ENCODE data around the gene ADCY1. TPM values are rescaled to one million over a fixed set of nuclear protein-coding genes. Genes with fewer than 3 reads are reported as not detected.

The ADCY1 gene
- total RNA-seq, 2 donors from 2014 or later, result 15.3 to 18.5 TPM

GRCh38 chr7:45655539-45655938 lies 81.4 kb downstream of the ADCY1 start:
- H3K36me3 ChIP-seq (ENCODE audit: control insufficient read depth, insufficient read depth, low read length), result no peaks in the 10 kb centered on the region
- H3K9me3 ChIP-seq (ENCODE audit: control insufficient read depth, low read length), result no peaks in the 10 kb centered on the region
- Mint-ChIP-seq H3K36me3 (ENCODE audit: low read depth) (peaks cover 3% of the 10 kb centered on the region), H3K9me3 (no peaks in the 10 kb centered on the region), H3K27me3 (ENCODE audit: insufficient read depth) (no peaks in the 10 kb centered on the region), H3K4me3 (no peak overlapping the region), H3K4me1 (no peaks in the 10 kb centered on the region), H3K27ac (no peak overlapping the region)
- no peaks in the 10 kb centered on the region for H3K4me1 ChIP-seq (ENCODE audit: control insufficient read depth, insufficient read depth, low read length)
- DNase-seq, result no peak
- no peak overlapping the region for H3K4me3 ChIP-seq (ENCODE audit: low read length)
- 91 to 96% methylated on average over 7 to 10 of the region's 10 CpGs for WGBS, 2 experiments (ENCODE audit: insufficient coverage in 1 of 2, insufficient read length in 1 of 2)
- no peak overlapping the region for H3K9ac ChIP-seq (ENCODE audit: extremely low read depth, low read length, poor library complexity, severe bottlenecking)
- TF ChIP-seq CTCF (conservative IDR thresholded peaks at IDR 0.05), result no peak
- no peak overlapping the region for H3K27ac ChIP-seq (ENCODE audit: low read depth, low read length)
- H3K27me3 ChIP-seq (ENCODE audit: control insufficient read depth, insufficient read depth, low read length, poor library complexity, severe bottlenecking), result no peaks in the 10 kb centered on the region

GRCh38 chr7:45656431-45656830 lies 82.3 kb downstream of the ADCY1 start:
- no peaks in the 10 kb centered on the region for H3K27me3 ChIP-seq (ENCODE audit: control insufficient read depth, insufficient read depth, low read length, poor library complexity, severe bottlenecking)
- WGBS, 2 experiments (ENCODE audit: insufficient coverage in 1 of 2, insufficient read length in 1 of 2), result 85 to 86% methylated on average over 1 to 2 of the region's 2 CpGs
- H3K9me3 Mint-ChIP-seq, result no peaks in the 10 kb centered on the region
- peak; percentile 10 for DNase-seq
- no peak overlapping the region for H3K27ac ChIP-seq (ENCODE audit: low read depth, low read length)
- no peak overlapping the region for H3K4me3 Mint-ChIP-seq
- no peaks in the 10 kb centered on the region for H3K4me1 ChIP-seq (ENCODE audit: control insufficient read depth, insufficient read depth, low read length)
- no peak for TF ChIP-seq CTCF (conservative IDR thresholded peaks at IDR 0.05)
- H3K27ac Mint-ChIP-seq, result no peak overlapping the region
- no peaks in the 10 kb centered on the region for H3K4me1 Mint-ChIP-seq
- H3K36me3 ChIP-seq (ENCODE audit: control insufficient read depth, insufficient read depth, low read length), result no peaks in the 10 kb centered on the region
- no peak overlapping the region for H3K9ac ChIP-seq (ENCODE audit: extremely low read depth, low read length, poor library complexity, severe bottlenecking)
- H3K27me3 Mint-ChIP-seq (ENCODE audit: insufficient read depth), result no peaks in the 10 kb centered on the region
- H3K9me3 ChIP-seq (ENCODE audit: control insufficient read depth, low read length), result no peaks in the 10 kb centered on the region
- no peak overlapping the region for H3K4me3 ChIP-seq (ENCODE audit: low read length)
- H3K36me3 Mint-ChIP-seq (ENCODE audit: low read depth), result peaks cover 3% of the 10 kb centered on the region

- Mint-ChIP-seq H3K27ac (no peak overlapping the region), H3K4me1 (no peaks in the 10 kb centered on the region), H3K4me3 (no peak overlapping the region), H3K27me3 (ENCODE audit: insufficient read depth) (no peaks in the 10 kb centered on the region), H3K36me3 (ENCODE audit: low read depth) (peaks cover 3% of the 10 kb centered on the region), H3K9me3 (no peaks in the 10 kb centered on the region)
- H3K4me1 ChIP-seq (ENCODE audit: control insufficient read depth, insufficient read depth, low read length), result no peaks in the 10 kb centered on the region
- H3K36me3 ChIP-seq (ENCODE audit: control insufficient read depth, insufficient read depth, low read length), result no peaks in the 10 kb centered on the region
- H3K27ac ChIP-seq (ENCODE audit: low read depth, low read length), result no peak overlapping the region
- H3K9me3 ChIP-seq (ENCODE audit: control insufficient read depth, low read length), result no peaks in the 10 kb centered on the region
- TF ChIP-seq CTCF (conservative IDR thresholded peaks at IDR 0.05), result no peak
- 91 to 93% methylated on average over 7 to 11 of the region's 11 CpGs for WGBS, 2 experiments (ENCODE audit: insufficient coverage in 1 of 2, insufficient read length in 1 of 2)
- DNase-seq, result peak; percentile 17
- H3K4me3 ChIP-seq (ENCODE audit: low read length), result no peak overlapping the region
- no peak overlapping the region for H3K9ac ChIP-seq (ENCODE audit: extremely low read depth, low read length, poor library complexity, severe bottlenecking)
- H3K27me3 ChIP-seq (ENCODE audit: control insufficient read depth, insufficient read depth, low read length, poor library complexity, severe bottlenecking), result no peaks in the 10 kb centered on the region
These were observed 83.1 kb downstream of the ADCY1 start for GRCh38 chr7:45657136-45657889.
